Neural progenitor cell (in vitro differentiated cells): ENCODE results near the gene KAZN. TPM values are rescaled to one million over a fixed set of nuclear protein-coding genes. Genes with fewer than 3 reads are reported as not detected.

Experiments used
- DNase-seq: peaks from one replicate; pipeline ENCODE4 v3.0.0-alpha.2; 2016; ENCODE audit warnings: low spot score
- H2AFZ ChIP-seq: fragments of 200-600 bp; sonication (generic); replicated peaks from 2 replicates; pipeline ENCODE4 v1.6.1; 2016; ENCODE audit warnings: antibody characterized with exemption
- H3F3A ChIP-seq: fragments of 200-600 bp; sonication (generic); 2 replicates; pipeline ENCODE4 v1.6.1; 2016; ENCODE audit warnings: antibody characterized with exemption, low read depth
- H3K27ac ChIP-seq: fragments of 200-600 bp; sonication (generic); 2 replicates; pipeline ENCODE4 v1.5.1; 2016; ENCODE audit warnings: mild to moderate bottlenecking
- H3K27me3 ChIP-seq: fragments of 200-600 bp; sonication (generic); 2 replicates; pipeline ENCODE4 v1.6.1; 2016; ENCODE audit warnings: mild to moderate bottlenecking, moderate library complexity
- H3K36me3 ChIP-seq: fragments of 200-600 bp; sonication (generic); 2 replicates; pipeline ENCODE4 v1.5.1; 2016
- H3K4me1 ChIP-seq: fragments of 200-600 bp; sonication (generic); 2 replicates; pipeline ENCODE4 v1.6.1; 2016; ENCODE audit warnings: mixed run types
- H3K4me2 ChIP-seq: fragments of 200-600 bp; sonication (generic); 2 replicates; pipeline ENCODE4 v1.6.1; 2016
- H3K4me3 ChIP-seq: fragments of 200-600 bp; sonication (generic); 2 replicates; pipeline ENCODE4 v1.5.1; 2016
- H3K79me2 ChIP-seq: fragments of 200-600 bp; sonication (generic); 2 replicates; pipeline ENCODE4 v1.6.1; 2016; ENCODE audit warnings: low read depth
- H3K9ac ChIP-seq: fragments of 200-600 bp; sonication (generic); 2 replicates; pipeline ENCODE4 v1.6.1; 2016
- H3K9me3 ChIP-seq: fragments of 200-600 bp; sonication (generic); 2 replicates; pipeline ENCODE4 v1.5.1; 2016; ENCODE audit warnings: low read depth
- H4K20me1 ChIP-seq: fragments of 200-600 bp; sonication (generic); 2 replicates; pipeline ENCODE4 v1.6.1; 2016; ENCODE audit warnings: low read depth
- H3K27ac Mint-ChIP-seq: 3 replicates; pipeline ENCODE4 v1.8.0; 2021; ENCODE audit warnings: mixed read lengths
- H3K27me3 Mint-ChIP-seq: 2 replicates; pipeline ENCODE4 v1.8.0; 2022; ENCODE audit warnings: low read depth, mild to moderate bottlenecking, inconsistent platforms, moderate library complexity, mixed read lengths; ENCODE audit not compliant: insufficient read depth
- H3K36me3 Mint-ChIP-seq: 3 replicates; pipeline ENCODE4 v1.8.0; 2021; ENCODE audit warnings: mixed read lengths
- H3K4me1 Mint-ChIP-seq: 3 replicates; pipeline ENCODE4 v1.8.0; 2021; ENCODE audit warnings: mixed read lengths
- H3K4me3 Mint-ChIP-seq: 3 replicates; pipeline ENCODE4 v1.8.0; 2021; ENCODE audit warnings: mild to moderate bottlenecking, moderate library complexity, mixed read lengths
- H3K9me3 Mint-ChIP-seq: 3 replicates; pipeline ENCODE4 v1.8.0; 2020; ENCODE audit warnings: mixed read lengths
- EZH2 ChIP-seq: fragments of 200-600 bp; sonication (generic); IDR thresholded peaks from 2 replicates; pipeline ENCODE4 v1.6.1; 2017; ENCODE audit warnings: antibody characterized with exemption, mild to moderate bottlenecking, moderate library complexity
- EZH2phosphoT487 ChIP-seq: fragments of 200-600 bp; sonication (generic); IDR thresholded peaks from 2 replicates; pipeline ENCODE4 v1.6.1; 2017; ENCODE audit warnings: antibody characterized with exemption
- total RNA-seq: library from RNA; depleted of rRNA; stranded (reverse); fragments of >200 nt; gene quantifications from 2 replicates; pipeline ENCODE4 v1.2.3, GENCODE V29; 2015; ENCODE audit warnings: low replicate concordance
- TF ChIP-seq, protein P1 (sequence below): fragments of 200-600 bp; sonication (generic); IDR thresholded peaks from 2 replicates; pipeline ENCODE4 v1.5.1; 2017; ENCODE audit warnings: antibody characterized with exemption, mild to moderate bottlenecking

The KAZN gene
- total RNA-seq, 1 donor from 2014 or later = 6.1 TPM

- no peaks in the 10 kb centered on the region for H3F3A ChIP-seq
- H3K9me3 ChIP-seq = no peaks in the 10 kb centered on the region
- H3K4me2 ChIP-seq = no peak overlapping the region
- Mint-ChIP-seq H3K36me3 (no peaks in the 10 kb centered on the region), H3K27ac (no peak overlapping the region), H3K4me1 (peaks cover 37% of the 10 kb centered on the region), H3K4me3 (peak overlapping the region; percentile 8), H3K27me3 (peaks cover 5% of the 10 kb centered on the region), H3K9me3 (peaks cover 5% of the 10 kb centered on the region)
- H3K9ac ChIP-seq = no peak overlapping the region
- H3K27me3 ChIP-seq = no peaks in the 10 kb centered on the region
- TF ChIP-seq EZH2phosphoT487 (no peak), EZH2 (no peak)
- TF ChIP-seq, protein P1, sequence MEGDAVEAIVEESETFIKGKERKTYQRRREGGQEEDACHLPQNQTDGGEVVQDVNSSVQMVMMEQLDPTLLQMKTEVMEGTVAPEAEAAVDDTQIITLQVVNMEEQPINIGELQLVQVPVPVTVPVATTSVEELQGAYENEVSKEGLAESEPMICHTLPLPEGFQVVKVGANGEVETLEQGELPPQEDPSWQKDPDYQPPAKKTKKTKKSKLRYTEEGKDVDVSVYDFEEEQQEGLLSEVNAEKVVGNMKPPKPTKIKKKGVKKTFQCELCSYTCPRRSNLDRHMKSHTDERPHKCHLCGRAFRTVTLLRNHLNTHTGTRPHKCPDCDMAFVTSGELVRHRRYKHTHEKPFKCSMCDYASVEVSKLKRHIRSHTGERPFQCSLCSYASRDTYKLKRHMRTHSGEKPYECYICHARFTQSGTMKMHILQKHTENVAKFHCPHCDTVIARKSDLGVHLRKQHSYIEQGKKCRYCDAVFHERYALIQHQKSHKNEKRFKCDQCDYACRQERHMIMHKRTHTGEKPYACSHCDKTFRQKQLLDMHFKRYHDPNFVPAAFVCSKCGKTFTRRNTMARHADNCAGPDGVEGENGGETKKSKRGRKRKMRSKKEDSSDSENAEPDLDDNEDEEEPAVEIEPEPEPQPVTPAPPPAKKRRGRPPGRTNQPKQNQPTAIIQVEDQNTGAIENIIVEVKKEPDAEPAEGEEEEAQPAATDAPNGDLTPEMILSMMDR = no peak
- no peaks in the 10 kb centered on the region for H3K79me2 ChIP-seq
- H4K20me1 ChIP-seq = no peaks in the 10 kb centered on the region
- H3K4me1 ChIP-seq = no peaks in the 10 kb centered on the region
- DNase-seq = no peak
- H3K4me3 ChIP-seq = no peak overlapping the region
- H3K27ac ChIP-seq = no peak overlapping the region
- H2AFZ ChIP-seq = no peak overlapping the region
- H3K36me3 ChIP-seq = no peaks in the 10 kb centered on the region
Measured at GRCh38 chr1:14974361-14974760, 375.9 kb downstream of the KAZN start.

DNA sequence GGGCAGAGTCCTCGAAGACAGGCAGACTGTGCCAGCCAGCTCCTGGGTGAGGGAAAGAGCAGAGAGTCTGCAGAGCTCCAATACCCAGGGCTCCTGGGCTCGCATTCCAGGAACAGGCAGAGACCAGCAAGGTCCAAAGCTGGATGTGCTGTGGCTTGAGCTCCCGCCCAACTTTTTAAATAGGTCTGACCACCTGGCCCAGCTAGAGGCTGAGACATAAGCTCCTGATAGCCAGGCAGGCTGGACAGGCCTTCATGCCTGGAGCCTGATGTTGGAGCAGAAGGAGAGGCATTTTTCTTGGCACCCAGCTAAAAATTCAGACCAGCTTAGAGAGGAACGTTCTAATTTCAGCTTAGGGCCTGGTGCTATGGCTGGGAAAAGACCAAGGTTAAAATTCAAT lies 376.6 kb downstream of the KAZN start:
- Histone ChIP-seq H3K4me1 (no peaks in the 10 kb centered on the region), H3K4me3 (no peak overlapping the region), H3K9me3 (no peaks in the 10 kb centered on the region), H3K27ac (no peak overlapping the region), H4K20me1 (no peaks in the 10 kb centered on the region), H3K27me3 (no peaks in the 10 kb centered on the region), H3F3A (no peaks in the 10 kb centered on the region), H3K9ac (no peak overlapping the region), H3K4me2 (no peak overlapping the region), H3K79me2 (no peaks in the 10 kb centered on the region), H3K36me3 (no peaks in the 10 kb centered on the region), H2AFZ (no peak overlapping the region)
- Mint-ChIP-seq H3K36me3 (no peaks in the 10 kb centered on the region), H3K4me3 (no peak overlapping the region), H3K4me1 (peaks cover 35% of the 10 kb centered on the region), H3K27ac (no peak overlapping the region), H3K9me3 (peaks cover 5% of the 10 kb centered on the region), H3K27me3 (peaks cover 5% of the 10 kb centered on the region)
- TF ChIP-seq, protein P1 = no peak
- no peak for TF ChIP-seq EZH2
- no peak for DNase-seq

- TF ChIP-seq, protein P1 = no peak
- H3K36me3 Mint-ChIP-seq = no peaks in the 10 kb centered on the region
- H3K4me2 ChIP-seq = no peak overlapping the region
- no peaks in the 10 kb centered on the region for H3K79me2 ChIP-seq
- no peaks in the 10 kb centered on the region for H3K27me3 ChIP-seq
- no peak overlapping the region for H3K27ac Mint-ChIP-seq
- no peaks in the 10 kb centered on the region for H3F3A ChIP-seq
- H2AFZ ChIP-seq = no peak overlapping the region
- H3K36me3 ChIP-seq = no peaks in the 10 kb centered on the region
- H3K9me3 ChIP-seq = no peaks in the 10 kb centered on the region
- no peak for DNase-seq
- no peak overlapping the region for H3K4me3 ChIP-seq
- no peak overlapping the region for H3K4me3 Mint-ChIP-seq
- no peak overlapping the region for H3K9ac ChIP-seq
- peaks cover 8% of the 10 kb centered on the region for H3K4me1 ChIP-seq
- H3K27me3 Mint-ChIP-seq = peaks cover 6% of the 10 kb centered on the region
- peaks cover 5% of the 10 kb centered on the region for H3K9me3 Mint-ChIP-seq
- no peak overlapping the region for H3K27ac ChIP-seq
- H3K4me1 Mint-ChIP-seq = peaks cover 39% of the 10 kb centered on the region
- no peaks in the 10 kb centered on the region for H4K20me1 ChIP-seq
Measured at GRCh38 chr1:14976256-14976655, 377.8 kb downstream of the KAZN start.
